Naive thymus-derived CD4-positive, alpha-beta T cell (primary cell): ENCODE data around the gene ZNF575. TPM values are rescaled to one million over a fixed set of nuclear protein-coding genes. Genes with fewer than 3 reads are reported as not detected.
A peak's percentile ranks its signal among the peaks of the same experiment; 100 is the strongest.

Source experiments
- ATAC-seq: fragments of 150-1000 bp; cut with Tn5 transposase; 2 replicates; pipeline ENCODE4 v1.10.0; 2021; ENCODE audit warnings: mild to moderate bottlenecking, moderate library complexity
- CTCF ChIA-PET: fragments of 350-600 bp; sonication (Branson Sonifier 250); formaldehyde crosslinking; loops from one replicate; lab custom pipeline; 2021; ENCODE audit warnings: antibody characterized with exemption; lab: Charles Lee
- POLR2A ChIA-PET: fragments of 350-600 bp; sonication (Branson Sonifier 250); formaldehyde crosslinking; loops from one replicate; lab custom pipeline; 2021; ENCODE audit warnings: antibody characterized with exemption, inconsistent platforms; lab: Charles Lee
- DNase-seq, 9 donors: peaks; one replicate each; pipeline versions ENCODE4 v3.0.0 to v3.0.0-alpha.2; 2020 to 2022; ENCODE audit warnings: mixed read lengths in 1 of 9
- H3K27ac ChIP-seq: one replicate; pipeline ENCODE4 v1.7.0; 2013; ENCODE audit warnings: mild to moderate bottlenecking, low read depth, low read length, moderate library complexity
- H3K27me3 ChIP-seq, 2 donors: one replicate each; pipeline ENCODE4 v1.7.0; 2013; ENCODE audit warnings: low read length in 2 of 2, mild to moderate bottlenecking in 2 of 2, moderate library complexity in 2 of 2; ENCODE audit not compliant: control insufficient read depth in 2 of 2, insufficient read depth in 2 of 2
- H3K36me3 ChIP-seq, 3 experiments: 1 replicate in 2 of 3; 2 replicates in 1 of 3; pipeline ENCODE4 v1.7.0; 2013; ENCODE audit warnings: low read length in 3 of 3, mild to moderate bottlenecking in 3 of 3, moderate library complexity in 1 of 3; ENCODE audit not compliant: insufficient read depth in 3 of 3, control insufficient read depth in 2 of 3
- H3K4me1 ChIP-seq, 2 donors: one replicate each; pipeline ENCODE4 v1.7.0; 2013; ENCODE audit warnings: low read length in 2 of 2, mild to moderate bottlenecking in 2 of 2, moderate library complexity in 1 of 2; ENCODE audit not compliant: control insufficient read depth in 2 of 2, insufficient read depth in 2 of 2
- H3K4me3 ChIP-seq: 2 replicates; pipeline ENCODE4 v1.7.0; 2013; ENCODE audit warnings: mild to moderate bottlenecking, low read length
- H3K9me3 ChIP-seq, 3 experiments: 1 replicate in 2 of 3; 2 replicates in 1 of 3; pipeline ENCODE4 v1.7.0; 2013; ENCODE audit warnings: low read length in 3 of 3; ENCODE audit not compliant: control insufficient read depth in 2 of 3
- H3K27ac Mint-ChIP-seq, 9 donors: one replicate each; pipeline ENCODE4 v1.8.0; 2020 to 2022; ENCODE audit warnings: mixed read lengths in 9 of 9, mild to moderate bottlenecking in 8 of 9, moderate library complexity in 5 of 9, inconsistent platforms in 2 of 9
- H3K27me3 Mint-ChIP-seq, 5 donors: one replicate each; pipeline ENCODE4 v1.8.0; 2021 to 2022; ENCODE audit warnings: mixed read lengths in 5 of 5, mild to moderate bottlenecking in 1 of 5
- H3K36me3 Mint-ChIP-seq, 5 donors: one replicate each; pipeline ENCODE4 v1.8.0; 2020 to 2022; ENCODE audit warnings: mixed read lengths in 5 of 5, mild to moderate bottlenecking in 3 of 5, inconsistent platforms in 1 of 5
- H3K4me1 Mint-ChIP-seq, 7 donors: one replicate each; pipeline ENCODE4 v1.8.0; 2020 to 2022; ENCODE audit warnings: mixed read lengths in 7 of 7, mild to moderate bottlenecking in 3 of 7, inconsistent platforms in 1 of 7
- H3K4me3 Mint-ChIP-seq, 10 donors: one replicate each; pipeline ENCODE4 v1.8.0; 2020 to 2022; ENCODE audit warnings: mild to moderate bottlenecking in 10 of 10, mixed read lengths in 10 of 10, moderate library complexity in 6 of 10, inconsistent platforms in 2 of 10
- H3K9me3 Mint-ChIP-seq, 11 donors: one replicate each; pipeline ENCODE4 v1.8.0; 2020 to 2022; ENCODE audit warnings: mixed read lengths in 11 of 11, mild to moderate bottlenecking in 4 of 11, inconsistent platforms in 1 of 11, moderate library complexity in 1 of 11
- intact Hi-C, 2 donors: fragments of 100-400 bp; cut with micrococcal nuclease; formaldehyde crosslinking; loops; one replicate each; pipeline ENCODE4 v1.15.1; 2023
- polyA plus RNA-seq, 2 donors: library from polyadenylated mRNA; unstranded; fragments of 300-500 nt; fragmentation: Illumina TruSeq; gene quantifications; one replicate each; pipeline ENCODE4 v1.2.3, GENCODE V29; 2021
- total RNA-seq, 6 experiments: library from RNA in 5 of 6; stranded (reverse) in 5 of 6; gene quantifications; 1 replicate in 5 of 6; 2 replicates in 1 of 6; pipeline ENCODE4 v1.2.3 and lab custom pipeline; 2021 to 2026

ZNF575 gene
- total and polyA plus RNA-seq, 7 experiments from 2014 or later: 2.7 to 10.7 (median 5.0) TPM

GRCh38 chr19:43501661-43502418, 31.1 kb upstream of the ZNF575 start:
- H3K36me3 Mint-ChIP-seq: peaks cover 5 to 25% (median 20%) of the 10 kb centered on the region in 5 donors
- DNase-seq: no peak

GRCh38 chr19:43502419-43502976, 30.5 kb upstream of the ZNF575 start:
- peaks cover 3 to 23% (median 17%) of the 10 kb centered on the region in 5 donors for H3K36me3 Mint-ChIP-seq
- intact Hi-C loops: no loop called here
- H3K4me3 Mint-ChIP-seq: peak overlapping the region; percentile 90 to 98 (median 92)
- POLR2A ChIA-PET: interaction anchor here (0.6 to 1.0 kb wide), 3 partner anchors 25 to 31 kb away, joined by 3 to 4 read pairs (median 4); partner anchors contain the start of gene ZNF575
- peak overlapping the region in 8 of 9 donors; percentile 16 to 100 (median 96) for H3K27ac Mint-ChIP-seq
- peaks cover 5 to 18% of the 10 kb centered on the region in 2 donors for H3K4me1 ChIP-seq
- peaks cover 30 to 66% (median 40%) of the 10 kb centered on the region in 7 donors for H3K4me1 Mint-ChIP-seq
- peak overlapping the region; percentile 96 for H3K27ac ChIP-seq
- ATAC-seq (no peak), DNase-seq (no peak)
- no peaks in the 10 kb centered on the region for H3K27me3 Mint-ChIP-seq
- no peaks in the 10 kb centered on the region for H3K9me3 ChIP-seq
- H3K27me3 ChIP-seq: no peaks in the 10 kb centered on the region
- H3K36me3 ChIP-seq: peaks cover 0 to 33% (median 4%) of the 10 kb centered on the region in 3 experiments
- CTCF ChIA-PET: no interaction called here
- H3K4me3 ChIP-seq: no peak overlapping the region
- peaks cover 0 to 2% (median 0%) of the 10 kb centered on the region in 11 donors for H3K9me3 Mint-ChIP-seq

More at GRCh38 chr19:43501661-43502418, 31.1 kb upstream of the ZNF575 start:
- intact Hi-C loops: no loop called here
- Mint-ChIP-seq H3K9me3 (peaks cover 0 to 2% (median 0%) of the 10 kb centered on the region in 11 donors), H3K4me1 (peaks cover 30 to 66% (median 40%) of the 10 kb centered on the region in 7 donors), H3K27ac (peak overlapping the region in 3 of 9 donors; percentile 49 to 100 (median 98)), H3K27me3 (no peaks in the 10 kb centered on the region), H3K4me3 (peak overlapping the region in 5 of 10 donors; percentile 22 to 96 (median 90))
- no peak for ATAC-seq
- ChIA-PET POLR2A (interaction anchor here (0.9 to 1.2 kb wide), 3 partner anchors 31 to 38 kb away, joined by 3 to 4 read pairs (median 3); partner anchors contain the start of gene ZNF575), CTCF (no interaction called here)
- Histone ChIP-seq H3K36me3 (peaks cover 0 to 39% (median 4%) of the 10 kb centered on the region in 3 experiments), H3K27me3 (no peaks in the 10 kb centered on the region), H3K4me3 (no peak overlapping the region), H3K27ac (peak overlapping the region; percentile 96), H3K9me3 (no peaks in the 10 kb centered on the region), H3K4me1 (peaks cover 5 to 18% of the 10 kb centered on the region in 2 donors)

GRCh38 chr19:43503501-43504425, 29.2 kb upstream of the ZNF575 start:
- Mint-ChIP-seq H3K27ac (peak overlapping the region; percentile 90 to 100 (median 96)), H3K4me3 (peak overlapping the region; percentile 90 to 98 (median 92)), H3K4me1 (peaks cover 25 to 59% (median 39%) of the 10 kb centered on the region in 7 donors), H3K9me3 (peaks cover 0 to 2% (median 0%) of the 10 kb centered on the region in 11 donors), H3K27me3 (no peaks in the 10 kb centered on the region), H3K36me3 (peaks cover 3 to 22% (median 16%) of the 10 kb centered on the region in 5 donors)
- ChIA-PET POLR2A (interaction anchor here (0.6 to 3.1 kb wide), 23 partner anchors 9 to 428 kb away, joined by 3 to 58 read pairs (median 4); partner anchors contain the start of genes IRGQ, LYPD3, ZNF575 and ZNF576), CTCF (interaction anchor here (1.1 to 2.7 kb wide), 6 partner anchors 16 to 71 kb away, joined by 3 to 11 read pairs (median 7); no protein-coding TSS in a partner anchor)
- Histone ChIP-seq H3K4me1 (peaks cover 5 to 18% of the 10 kb centered on the region in 2 donors), H3K27me3 (no peaks in the 10 kb centered on the region), H3K36me3 (peaks cover 0 to 26% (median 0%) of the 10 kb centered on the region in 3 experiments), H3K4me3 (peak overlapping the region; percentile 98), H3K9me3 (no peaks in the 10 kb centered on the region), H3K27ac (peak overlapping the region; percentile 96)
- ATAC-seq (peak; percentile 99), DNase-seq (peak; percentile 93 to 99 (median 98))
- intact Hi-C loops: loop anchor here (1.0 to 2.0 kb wide), 10 partner anchors 16 to 165 kb away; partner anchors contain the start of genes ETHE1 (in 2 of the 2), ZNF575 (in 2 of the 2), IRGQ (in 1 of the 2) and ZNF428 (in 1 of the 2)

DNA sequence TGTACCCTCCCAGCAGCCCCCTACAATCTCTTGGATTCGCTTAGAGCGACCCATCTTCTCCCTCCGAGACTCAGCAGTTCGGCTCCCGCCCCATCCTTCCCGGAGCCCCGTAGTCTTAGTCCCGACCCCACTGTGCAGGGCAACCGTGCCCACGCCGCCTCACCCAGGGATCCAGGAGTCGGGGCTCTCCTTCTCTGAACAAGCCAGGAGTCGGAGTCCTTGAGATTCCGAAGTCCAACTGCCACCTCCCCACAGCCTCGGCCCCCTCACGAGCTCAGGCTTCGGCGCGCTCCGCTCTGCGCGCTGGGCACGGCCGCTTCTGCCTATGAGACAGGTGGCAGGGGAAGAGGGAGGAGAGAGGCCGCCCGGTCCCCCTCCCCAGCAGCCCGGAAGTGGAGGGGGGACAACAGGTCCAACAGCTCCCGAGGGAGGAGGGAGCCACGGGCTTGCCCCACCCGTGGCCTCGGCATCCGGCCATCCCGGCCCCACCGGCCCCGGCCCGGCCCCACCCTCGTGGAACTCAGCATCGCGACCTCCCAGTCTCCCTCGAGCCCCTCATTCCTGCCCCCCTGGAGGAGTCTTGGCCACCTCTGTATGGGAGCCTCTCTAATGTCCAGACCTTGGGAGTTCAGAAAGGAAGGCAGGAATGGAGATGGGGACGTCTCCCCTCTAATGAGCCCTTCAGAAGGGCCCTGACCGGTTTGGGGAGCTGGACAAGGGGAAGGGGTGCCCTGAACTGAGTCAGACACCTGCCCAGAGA, 28.4 kb upstream of the ZNF575 start, which contains the start of gene PHLDB3:
Gene PHLDB3, minus strand, starts transcription at position 321 of the 760 bp plus-strand sequence. CDS start 628 bp downstream, outside the sequence.
- POLR2A ChIA-PET: interaction anchor here (0.6 to 3.1 kb wide), 24 partner anchors 10 to 546 kb away, joined by 3 to 58 read pairs (median 4); partner anchors contain the start of genes IRGQ, LYPD3, ZNF575 and ZNF576
- H3K4me1 Mint-ChIP-seq: peaks cover 20 to 51% (median 39%) of the 10 kb centered on the region in 7 donors
- peak within 1 kb of the TSS; percentile 98 for H3K4me3 ChIP-seq

DNA sequence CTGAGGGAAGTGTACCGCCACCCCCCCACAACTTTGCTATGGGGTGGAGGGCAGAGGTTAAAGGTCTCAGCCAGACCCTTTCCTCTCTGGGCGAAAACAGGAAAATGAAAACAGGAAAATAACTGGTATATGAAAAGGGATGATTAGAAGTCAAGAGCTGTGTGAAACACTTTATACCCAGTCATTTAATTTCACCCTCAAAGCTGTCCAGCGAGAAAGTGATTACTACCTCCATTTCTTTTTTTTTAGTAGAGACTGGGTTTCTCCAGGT, 27.9 kb upstream of the ZNF575 start:
- intact Hi-C loops: loop anchor here in 1 of 2 donors (2.0 kb wide), 1 partner anchor 66 kb away; no protein-coding TSS in a partner anchor
- Histone ChIP-seq H3K9me3 (no peaks in the 10 kb centered on the region), H3K27me3 (no peaks in the 10 kb centered on the region), H3K27ac (peak overlapping the region; percentile 96), H3K4me1 (peaks cover 5 to 18% of the 10 kb centered on the region in 2 donors), H3K4me3 (peak overlapping the region; percentile 98), H3K36me3 (peaks cover 0 to 26% (median 0%) of the 10 kb centered on the region in 3 experiments)
- CTCF ChIA-PET: interaction anchor here (0.5 to 2.7 kb wide), 5 partner anchors 13 to 73 kb away, joined by 6 to 11 read pairs (median 7); no protein-coding TSS in a partner anchor
- Mint-ChIP-seq H3K4me1 (peaks cover 20 to 50% (median 38%) of the 10 kb centered on the region in 7 donors), H3K4me3 (peak overlapping the region; percentile 29 to 94 (median 66)), H3K36me3 (peaks cover 5 to 25% (median 14%) of the 10 kb centered on the region in 5 donors), H3K27ac (peak overlapping the region; percentile 60 to 100 (median 92)), H3K27me3 (no peaks in the 10 kb centered on the region), H3K9me3 (peaks cover 0 to 2% (median 0%) of the 10 kb centered on the region in 11 donors)
- DNase-seq (no peak), ATAC-seq (no peak)
- POLR2A ChIA-PET: interaction anchor here (0.7 to 3.1 kb wide), 16 partner anchors 11 to 546 kb away, joined by 3 to 58 read pairs (median 4); partner anchors contain the start of genes IRGQ, LYPD3, ZNF575 and ZNF576

More for the DNA sequence above, 28.4 kb upstream of the ZNF575 start, which contains the start of gene PHLDB3:
- H3K27ac ChIP-seq: peak within 1 kb of the TSS; percentile 96
- Mint-ChIP-seq H3K36me3 (peaks cover 5 to 21% (median 14%) of the 10 kb centered on the region in 5 donors), H3K27ac (peak within 1 kb of the TSS; percentile 90 to 100 (median 96)), H3K4me3 (peak within 1 kb of the TSS; percentile 90 to 98 (median 92)), H3K27me3 (no peaks in the 10 kb centered on the region), H3K9me3 (peaks cover 0 to 2% (median 0%) of the 10 kb centered on the region in 11 donors)
- peaks cover 0 to 21% (median 0%) of the 10 kb centered on the region in 3 experiments for H3K36me3 ChIP-seq
- peaks cover 5 to 18% of the 10 kb centered on the region in 2 donors for H3K4me1 ChIP-seq
- no peaks in the 10 kb centered on the region for H3K27me3 ChIP-seq
- intact Hi-C loops: loop anchor here (1.0 to 2.0 kb wide), 10 partner anchors 15 to 164 kb away; partner anchors contain the start of genes ETHE1 (in 2 of the 2), ZNF575 (in 2 of the 2), IRGQ (in 1 of the 2) and ZNF428 (in 1 of the 2)
- CTCF ChIA-PET: interaction anchor here (0.5 to 2.7 kb wide), 8 partner anchors 13 to 72 kb away, joined by 3 to 11 read pairs (median 7); no protein-coding TSS in a partner anchor
- H3K9me3 ChIP-seq: no peaks in the 10 kb centered on the region
- ATAC-seq (peak; percentile 44), DNase-seq (peak in 1 of 9 donors; percentile 56)
